Amygdala (tissue), 56 donors: ENCODE results near the gene DPP4.
"Not testable (repeated sequence)": the region's sequence is repeated elsewhere in the genome, so short reads cannot be mapped to it uniquely, and the experiment has no call there.

Experiments used
- DNase-seq, 56 donors: peaks; one replicate each; lab custom pipeline; 2025; lab: John Stamatoyannopoulos, UW

The DPP4 gene

DNA sequence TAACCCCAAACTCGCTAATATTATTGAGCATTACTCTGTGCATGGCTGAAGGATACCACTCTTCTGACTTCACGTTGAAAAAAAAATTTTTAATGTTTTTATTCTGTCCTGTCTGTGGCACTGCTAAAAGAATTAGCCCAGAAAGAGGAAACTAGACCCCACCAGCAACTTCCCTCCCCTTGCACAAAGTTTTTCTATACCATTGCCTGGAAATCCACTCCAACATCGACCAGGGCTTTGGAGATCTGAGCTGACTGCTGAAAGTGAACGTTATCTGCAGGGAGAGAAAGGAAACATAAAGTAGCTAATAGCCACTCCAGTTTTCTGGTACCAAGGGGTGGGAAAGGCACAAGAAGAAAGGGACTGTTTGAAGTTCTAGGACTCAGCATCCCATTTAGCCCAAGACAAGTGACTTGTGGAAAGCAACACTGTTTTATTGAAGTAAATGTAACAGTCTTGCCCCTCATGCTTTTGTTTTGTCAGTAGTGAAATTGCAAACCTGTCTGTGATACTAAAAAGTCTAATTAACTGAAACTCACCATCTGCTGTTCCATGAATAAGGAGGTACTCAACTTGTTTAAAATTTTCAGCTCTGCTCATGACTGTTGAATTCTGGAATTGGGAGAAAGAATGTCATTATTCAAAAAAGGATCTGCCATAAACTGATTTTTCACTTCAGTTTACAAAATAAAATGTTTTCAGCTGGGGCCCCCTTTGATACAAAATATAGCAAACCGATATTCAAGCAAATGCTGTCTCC is 79.1 kb downstream of the DPP4 start:
- no peak for DNase-seq

- DNase-seq = no peak
Measured at GRCh38 chr2:161992531-161992930, 81.5 kb downstream of the DPP4 start.

- no peak for DNase-seq
Measured at GRCh38 chr2:161991991-161992390, 82.0 kb downstream of the DPP4 start.

DNA sequence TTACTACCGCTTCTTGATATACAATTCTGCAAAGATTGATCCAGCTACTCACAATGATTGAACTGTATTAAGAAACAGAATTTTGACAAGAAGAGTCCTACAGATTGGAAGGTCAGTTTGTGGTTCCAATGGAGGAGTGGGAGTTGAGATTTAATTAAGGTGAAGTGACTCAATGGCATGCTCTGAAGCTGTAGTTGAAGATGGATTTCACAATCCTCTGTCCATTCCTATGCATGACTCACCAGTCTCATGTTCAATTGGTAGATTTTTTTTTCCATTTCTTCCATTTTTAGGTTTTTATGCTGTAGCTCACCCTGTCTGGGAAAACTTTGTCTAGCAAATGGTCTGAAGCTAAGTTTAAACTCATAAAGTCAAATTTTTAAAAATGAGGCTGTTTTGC is 83.3 kb downstream of the DPP4 start:
- DNase-seq = no peak

- no peak for DNase-seq
Measured at GRCh38 chr2:161990036-161990435, 84.0 kb downstream of the DPP4 start.

DNA sequence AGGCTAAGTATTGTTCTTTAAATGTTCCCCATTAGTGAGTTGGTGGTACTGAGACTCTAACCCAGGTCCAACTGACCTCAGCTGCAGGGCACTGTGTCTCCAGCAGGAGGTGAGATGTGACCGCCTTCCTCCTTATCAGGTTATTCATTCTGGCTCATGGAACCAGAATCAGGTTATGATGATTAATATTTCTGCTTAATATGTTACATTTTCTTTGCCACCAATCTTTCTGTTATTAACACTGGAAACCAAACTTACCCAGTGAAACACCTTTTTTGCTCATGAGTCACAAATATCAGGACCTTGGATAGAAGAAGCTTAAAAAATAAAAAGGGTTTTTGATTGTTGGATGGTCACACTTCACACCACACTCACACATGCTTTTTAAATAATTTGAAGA is 85.4 kb downstream of the DPP4 start:
- DNase-seq = no peak

- DNase-seq = no peak
Measured at GRCh38 chr2:161987311-161987710, 86.7 kb downstream of the DPP4 start.

DNA sequence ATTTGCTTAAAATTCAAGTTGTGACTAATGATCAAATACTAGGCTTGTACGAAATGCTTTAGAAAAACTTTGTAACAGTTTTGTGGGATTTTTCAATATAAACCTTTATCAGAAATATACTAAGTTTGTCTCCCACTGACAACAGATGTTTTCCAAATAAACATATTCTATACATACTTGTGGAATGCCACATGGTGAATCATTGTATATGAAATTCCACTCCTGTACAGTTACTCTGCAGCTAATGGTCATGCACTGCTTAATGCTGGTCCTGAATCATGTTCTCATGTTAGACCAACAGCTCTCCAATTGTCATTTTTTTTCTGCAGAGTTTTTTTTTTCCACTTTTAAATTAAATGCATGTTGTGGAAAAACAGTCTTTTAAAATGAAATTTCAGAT is 90.1 kb downstream of the DPP4 start:
- DNase-seq = no peak

DNA sequence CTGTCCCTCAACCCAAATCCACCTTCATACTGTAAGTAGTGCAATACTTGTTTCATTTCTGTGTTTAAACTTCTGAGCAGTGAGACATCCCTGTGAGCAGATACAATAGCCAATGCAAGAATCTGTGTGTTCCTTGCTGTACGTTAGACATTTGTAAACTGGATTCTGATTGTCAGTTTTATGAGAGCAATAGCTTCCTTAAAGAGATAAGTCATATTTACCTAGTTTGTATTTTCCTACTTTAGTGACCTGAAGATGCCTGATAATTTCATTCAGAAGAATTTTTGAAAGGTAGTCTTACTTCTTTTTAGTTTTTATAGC is 90.7 kb downstream of the DPP4 start:
- no peak for DNase-seq

- DNase-seq = no peak
Measured at GRCh38 chr2:161982548-161983330, 91.3 kb downstream of the DPP4 start.

- DNase-seq = peak in 1 of 56 donors; percentile 6
Measured at GRCh38 chr2:161981679-161982250, 92.2 kb downstream of the DPP4 start.

GRCh38 chr2:161980976-161981375 is 93.0 kb downstream of the DPP4 start:
- DNase-seq = no peak

DNA sequence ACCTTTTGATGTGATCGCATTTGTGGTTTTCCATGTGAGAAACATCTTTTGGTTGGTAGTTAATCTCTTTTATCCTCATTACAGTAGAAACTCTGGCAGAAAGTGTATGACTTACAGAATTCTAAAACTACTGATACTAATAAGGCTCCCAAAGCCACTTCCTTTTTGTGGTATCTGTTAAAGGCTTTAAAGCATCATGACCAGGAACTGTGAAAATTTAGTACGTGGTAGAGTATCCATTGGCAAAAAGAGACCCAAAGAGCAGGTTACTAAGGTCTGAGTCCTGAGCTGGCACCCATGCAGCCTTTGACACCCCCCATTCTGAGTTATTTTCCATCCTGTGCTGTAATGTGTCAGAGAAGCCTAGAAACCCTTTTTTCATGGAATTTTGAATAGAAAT is 94.5 kb downstream of the DPP4 start:
- DNase-seq = no peak

DNA sequence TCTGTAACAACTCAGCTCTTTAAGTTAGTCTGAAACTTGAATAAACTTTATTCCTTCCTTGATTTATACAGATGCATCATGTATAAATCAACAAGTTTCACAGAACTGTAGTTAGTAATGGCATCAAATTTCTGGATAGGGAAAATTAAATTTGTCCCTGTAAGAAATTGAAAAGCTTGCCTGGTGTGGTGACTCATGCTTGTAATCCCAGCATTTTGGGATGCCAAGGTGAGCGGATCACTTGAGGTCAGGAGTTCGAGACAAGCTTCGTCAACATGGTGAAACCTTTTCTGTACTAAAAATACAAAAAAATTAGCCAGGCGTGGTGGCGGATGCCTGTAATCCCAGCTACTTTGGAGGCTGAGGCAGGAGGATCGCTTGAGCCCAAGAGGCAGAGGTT is 96.1 kb downstream of the DPP4 start:
- DNase-seq = not testable (repeated sequence)

DNA sequence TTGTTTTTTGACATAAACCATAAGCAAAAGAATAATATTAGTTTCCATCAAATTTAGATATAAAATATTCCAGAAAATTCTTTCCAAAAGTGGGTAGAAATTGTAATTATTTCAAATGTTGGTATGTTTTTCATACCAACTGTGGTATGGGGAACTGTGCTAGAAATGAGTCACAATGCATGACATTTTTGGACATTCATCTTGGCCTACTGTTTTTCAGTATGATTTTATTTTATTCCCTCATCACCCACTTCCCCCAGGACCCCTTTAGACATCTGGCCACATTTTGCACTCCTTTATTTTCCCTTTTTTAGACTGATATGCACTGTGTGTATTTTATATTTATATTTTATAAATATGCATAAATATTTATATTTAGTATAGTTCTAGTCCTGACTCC is 97.1 kb downstream of the DPP4 start:
- DNase-seq = no peak

GRCh38 chr2:161976295-161976694 is 97.7 kb downstream of the DPP4 start:
- DNase-seq = no peak

DNA sequence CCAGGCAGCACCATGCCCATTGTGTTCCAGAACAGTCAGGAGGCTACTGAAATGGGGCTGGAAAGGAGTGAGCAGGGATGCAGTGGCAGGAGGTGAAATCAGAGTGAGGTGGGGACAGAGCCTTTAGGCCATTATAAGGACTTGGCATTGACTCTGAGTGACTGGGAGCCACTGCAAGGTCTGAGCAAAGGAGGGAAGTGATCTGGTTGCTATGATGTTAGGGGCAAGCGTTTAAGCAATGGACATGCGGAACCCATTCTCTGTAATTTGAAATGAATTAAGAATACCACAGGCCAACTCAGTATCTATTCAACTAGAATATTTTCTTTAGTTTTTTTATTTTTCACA is 98.2 kb downstream of the DPP4 start:
- no peak for DNase-seq

- DNase-seq = no peak
Measured at GRCh38 chr2:161975062-161975812, 98.8 kb downstream of the DPP4 start.

- no peak for DNase-seq
Measured at GRCh38 chr2:161974461-161974860, 99.6 kb downstream of the DPP4 start.

- no peak for DNase-seq
Measured at GRCh38 chr2:161972866-161973265, 101.1 kb downstream of the DPP4 start.

DNA sequence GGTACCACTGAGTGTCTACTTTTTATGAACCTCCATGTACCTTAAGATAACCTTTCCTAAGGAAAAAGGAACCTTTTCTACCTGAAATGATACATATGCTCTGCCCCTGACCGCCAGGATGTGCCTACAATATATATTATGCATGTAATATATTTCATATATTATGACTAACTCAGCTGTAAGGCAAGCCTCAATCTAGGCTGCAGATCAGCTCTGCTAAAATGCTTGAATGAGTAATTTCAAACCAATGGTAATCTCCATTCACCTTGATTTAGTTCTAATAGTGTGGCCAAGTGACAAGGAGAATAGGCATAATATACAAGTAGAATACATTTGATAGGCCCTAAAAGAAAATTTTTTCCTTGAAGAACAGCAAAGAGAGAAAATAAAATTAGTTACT is 101.8 kb downstream of the DPP4 start:
- no peak for DNase-seq
